IPS-18c (cell line): ENCODE results near the gene WDR47.
"Not testable (repeated sequence)": the region's sequence is repeated elsewhere in the genome, so short reads cannot be mapped to it uniquely, and the experiment has no call there.

Experiments used
- H3K4me3 ChIP-seq: 2 replicates; pipeline ENCODE4 v1.7.0; 2013; ENCODE audit warnings: low read depth, mild to moderate bottlenecking, low read length, moderate library complexity; ENCODE audit not compliant: insufficient read depth
- H3K9me3 ChIP-seq: one replicate; pipeline ENCODE4 v1.6.1; 2013; ENCODE audit warnings: mild to moderate bottlenecking, low read length, moderate library complexity; ENCODE audit not compliant: control insufficient read depth, insufficient read depth

Gene WDR47

DNA sequence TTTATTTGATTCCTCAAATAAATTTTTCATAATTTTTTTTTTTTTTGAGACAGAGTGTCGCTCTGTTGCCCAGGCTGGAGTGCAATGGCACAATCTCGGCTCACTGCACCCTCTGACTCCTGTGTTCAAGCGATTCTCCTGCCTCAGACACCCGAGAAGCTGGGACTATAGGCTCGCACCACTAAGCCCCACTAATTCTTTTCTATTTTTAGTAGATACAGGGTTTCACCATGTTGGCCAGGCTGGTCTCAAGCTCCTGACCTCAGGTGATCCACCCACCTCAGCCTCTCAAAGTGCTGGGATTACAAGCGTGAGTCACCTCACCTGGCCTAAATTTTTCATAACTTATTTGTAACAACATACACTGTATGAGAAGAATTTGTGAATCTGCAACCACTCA is 24.2 kb downstream of the WDR47 start:
- not testable (repeated sequence) for H3K9me3 ChIP-seq, H3K4me3 ChIP-seq

GRCh38 chr1:109017134-109017533 is 24.8 kb downstream of the WDR47 start:
- H3K4me3 ChIP-seq = no peak overlapping the region
- H3K9me3 ChIP-seq = no peaks in the 10 kb centered on the region

DNA sequence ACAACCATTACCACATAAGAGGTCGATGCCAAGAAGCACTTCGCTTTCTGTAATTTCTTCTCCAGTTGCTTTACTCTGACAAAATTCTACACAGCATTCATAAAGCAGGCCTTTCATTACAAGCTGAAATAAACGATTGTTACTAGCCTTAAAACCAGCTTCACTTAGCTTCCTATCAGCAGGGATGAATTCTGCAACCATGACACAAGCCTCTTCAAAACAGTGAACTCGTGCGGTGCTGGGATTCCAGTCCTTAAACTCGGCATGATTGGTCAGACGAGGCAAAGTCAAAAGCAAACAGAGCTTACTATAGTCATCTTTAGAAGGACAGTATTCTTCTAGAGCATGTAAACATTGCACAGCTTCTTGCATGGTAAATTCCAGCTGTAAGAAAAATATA is 30.6 kb downstream of the WDR47 start:
- H3K9me3 ChIP-seq = no peaks in the 10 kb centered on the region

DNA sequence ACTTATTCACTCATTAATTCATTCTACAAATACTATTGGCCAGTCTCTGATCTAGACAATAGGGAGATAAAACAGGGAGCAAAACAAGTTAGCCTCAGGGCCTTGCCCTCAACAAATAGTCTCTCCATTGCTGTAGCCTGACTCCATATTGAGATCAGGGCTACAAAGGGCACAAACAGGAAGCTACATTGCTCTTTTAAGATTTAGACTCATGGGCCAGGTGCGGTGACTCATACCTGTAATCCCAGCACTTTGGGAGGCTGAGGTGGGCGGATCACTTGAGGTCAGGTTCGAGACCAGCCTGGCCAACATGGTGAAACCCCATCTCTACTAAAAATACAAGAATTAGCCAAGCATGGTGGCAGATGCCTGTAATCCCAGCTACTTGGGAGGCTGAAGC is 45.3 kb downstream of the WDR47 start:
- not testable (repeated sequence) for H3K4me3 ChIP-seq

More for the DNA sequence above, 30.6 kb downstream of the WDR47 start:
- H3K4me3 ChIP-seq = no peak overlapping the region

DNA sequence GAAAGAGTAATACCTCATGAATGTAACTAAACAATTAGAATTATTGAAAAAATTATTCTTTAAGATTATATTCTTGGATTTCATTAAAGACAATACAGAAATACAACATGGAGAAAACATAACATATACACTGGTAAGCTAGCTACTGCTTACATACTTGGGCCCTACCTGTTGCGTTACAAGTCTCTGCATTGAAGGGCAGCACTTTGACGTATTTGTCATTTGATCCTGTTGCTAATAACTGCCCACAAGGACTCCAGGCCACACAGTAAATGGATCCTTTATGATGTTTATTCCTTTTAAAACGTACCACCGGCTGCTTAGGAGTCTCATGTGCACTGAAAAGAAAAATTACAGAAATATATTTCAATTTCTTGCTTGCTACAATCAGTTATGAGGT is 58.8 kb downstream of the WDR47 start:
- Histone ChIP-seq H3K9me3 (peaks cover 2% of the 10 kb centered on the region), H3K4me3 (no peak overlapping the region)

More for the DNA sequence above, 45.3 kb downstream of the WDR47 start:
- H3K9me3 ChIP-seq = not testable (repeated sequence)

DNA sequence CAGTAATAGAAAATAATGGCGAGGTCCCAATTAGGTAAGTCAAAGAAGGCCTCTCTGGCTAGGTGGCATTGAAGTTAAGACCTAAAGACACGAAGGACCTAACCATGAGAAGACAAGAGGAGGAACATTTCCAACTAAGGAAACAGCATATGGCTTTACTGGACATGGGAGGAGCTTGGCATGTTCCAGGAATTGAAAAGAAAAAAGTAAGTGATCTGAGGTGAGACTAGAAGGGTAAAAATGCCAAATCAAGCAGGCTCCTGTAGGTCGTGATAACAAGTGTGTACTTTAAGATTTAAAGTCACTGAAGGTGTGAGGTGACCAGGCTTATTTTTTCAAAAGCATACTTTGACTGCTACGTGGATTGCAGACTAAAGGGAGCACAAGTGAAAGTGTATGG is 65.2 kb downstream of the WDR47 start:
- Histone ChIP-seq H3K4me3 (no peak overlapping the region), H3K9me3 (peaks cover 2% of the 10 kb centered on the region)

- Histone ChIP-seq H3K4me3 (no peak overlapping the region), H3K9me3 (no peaks in the 10 kb centered on the region)
Measured at GRCh38 chr1:108972951-108973350, 69.0 kb downstream of the WDR47 start.

DNA sequence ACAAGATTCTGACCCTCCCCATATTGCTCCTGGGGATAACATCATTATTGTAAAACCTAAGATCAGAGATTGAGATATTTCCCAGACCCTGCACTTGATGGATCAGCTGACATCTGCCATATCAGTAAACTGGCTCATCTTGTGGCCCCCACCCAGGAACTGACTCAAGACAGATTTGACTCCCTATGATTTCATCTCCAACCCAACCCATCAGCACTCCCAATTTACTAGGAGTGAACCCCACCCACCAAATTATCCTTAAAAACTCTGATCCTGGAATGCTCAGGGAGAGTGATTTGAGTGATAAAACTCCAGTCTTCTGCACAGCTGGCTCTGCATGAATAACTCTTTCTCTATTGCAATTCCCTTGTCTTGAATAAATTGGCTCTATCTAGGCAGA is 72.6 kb downstream of the WDR47 start:
- H3K9me3 ChIP-seq = no peaks in the 10 kb centered on the region
- no peak overlapping the region for H3K4me3 ChIP-seq

DNA sequence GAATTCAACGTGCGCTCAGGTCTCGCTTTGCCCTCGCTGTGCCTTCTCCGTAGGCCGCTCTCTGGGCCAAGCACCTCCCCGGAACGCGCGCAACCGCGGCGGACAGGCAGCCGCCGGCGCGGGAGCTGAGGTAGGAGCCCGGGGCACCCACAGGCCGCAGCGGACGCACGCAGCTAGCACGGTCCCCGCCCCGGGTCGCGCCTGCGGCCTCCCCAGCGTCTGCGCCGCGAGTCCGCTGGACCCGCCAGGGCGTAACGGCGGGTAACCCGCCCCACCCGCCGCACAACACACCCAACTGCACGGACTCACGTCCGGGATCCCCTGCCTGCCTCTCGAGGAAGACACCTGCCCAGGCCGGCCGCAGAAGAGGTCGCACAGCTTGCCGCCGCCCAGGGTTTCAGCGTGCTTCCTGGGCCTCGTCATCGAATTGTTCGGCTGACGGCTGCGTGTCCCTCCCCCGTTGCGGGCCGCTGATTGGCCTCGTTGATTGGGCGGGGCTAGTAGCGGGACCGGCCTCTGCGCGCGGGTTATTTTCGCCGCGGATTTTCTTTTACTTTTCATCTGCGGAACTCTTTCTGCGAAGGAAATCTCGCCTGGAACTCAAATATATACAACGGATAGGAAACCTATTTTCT is 78.7 kb downstream of the WDR47 start, which contains the start of gene CLCC1:
Gene CLCC1, minus strand, starts transcription at position 433 of the 635 bp plus-strand sequence. CDS start 13,047 bp downstream, outside the sequence.
- H3K4me3 ChIP-seq = peak within 1 kb of the TSS; percentile 85
- H3K9me3 ChIP-seq = no peaks in the 10 kb centered on the region

DNA sequence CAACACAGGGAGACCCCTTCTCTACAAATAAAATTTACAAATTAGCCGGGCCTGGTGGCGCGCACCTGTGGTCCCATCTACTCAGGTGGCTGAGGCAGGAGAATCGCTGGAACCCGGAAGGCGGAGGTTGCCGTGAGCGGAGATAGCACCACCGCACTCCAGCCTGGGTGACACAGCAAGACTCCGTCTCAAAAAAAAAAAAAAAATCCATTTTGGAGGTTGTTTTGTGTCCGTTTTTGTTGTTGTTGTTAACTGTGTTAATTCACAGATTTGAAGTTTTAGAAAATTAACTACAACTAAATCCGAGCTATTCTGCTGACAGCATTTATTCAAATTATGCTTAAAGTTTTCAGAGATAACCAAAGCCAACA is 79.2 kb downstream of the WDR47 start:
- no peaks in the 10 kb centered on the region for H3K9me3 ChIP-seq
- peak overlapping the region; percentile 85 for H3K4me3 ChIP-seq

GRCh38 chr1:108961752-108962486 is 80.0 kb downstream of the WDR47 start:
- Histone ChIP-seq H3K9me3 (no peaks in the 10 kb centered on the region), H3K4me3 (peak overlapping the region; percentile 85)

- H3K4me3 ChIP-seq = no peak overlapping the region
- no peaks in the 10 kb centered on the region for H3K9me3 ChIP-seq
Measured at GRCh38 chr1:108961198-108961597, 80.7 kb downstream of the WDR47 start.

GRCh38 chr1:108960719-108961118 is 81.2 kb downstream of the WDR47 start:
- no peak overlapping the region for H3K4me3 ChIP-seq
- H3K9me3 ChIP-seq = no peaks in the 10 kb centered on the region

- no peaks in the 10 kb centered on the region for H3K9me3 ChIP-seq
- H3K4me3 ChIP-seq = no peak overlapping the region
Measured at GRCh38 chr1:108957888-108958287, 84.0 kb downstream of the WDR47 start.

DNA sequence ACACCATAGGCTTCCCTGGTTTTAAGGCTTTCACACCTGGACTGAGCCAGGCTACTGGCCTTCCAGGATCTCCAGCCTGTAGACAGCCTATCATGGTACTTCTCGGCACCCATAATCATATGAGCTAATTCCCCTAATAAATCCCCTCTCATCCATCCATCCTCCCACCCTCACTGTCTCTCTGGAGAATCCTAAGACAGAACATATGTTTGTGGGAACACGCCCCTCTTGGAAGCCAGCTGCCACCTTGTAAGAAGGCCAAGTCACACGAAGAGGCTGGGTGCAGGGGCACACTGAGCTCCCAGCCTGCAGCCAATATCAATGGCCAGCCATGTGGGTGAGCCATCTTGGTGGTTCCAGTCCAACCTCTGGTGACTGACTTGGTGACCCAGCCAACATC is 86.0 kb downstream of the WDR47 start:
- H3K4me3 ChIP-seq = no peak overlapping the region

GRCh38 chr1:108955111-108955510 is 86.8 kb downstream of the WDR47 start:
- Histone ChIP-seq H3K4me3 (no peak overlapping the region), H3K9me3 (no peaks in the 10 kb centered on the region)

More for the DNA sequence above, 86.0 kb downstream of the WDR47 start:
- H3K9me3 ChIP-seq = no peaks in the 10 kb centered on the region

DNA sequence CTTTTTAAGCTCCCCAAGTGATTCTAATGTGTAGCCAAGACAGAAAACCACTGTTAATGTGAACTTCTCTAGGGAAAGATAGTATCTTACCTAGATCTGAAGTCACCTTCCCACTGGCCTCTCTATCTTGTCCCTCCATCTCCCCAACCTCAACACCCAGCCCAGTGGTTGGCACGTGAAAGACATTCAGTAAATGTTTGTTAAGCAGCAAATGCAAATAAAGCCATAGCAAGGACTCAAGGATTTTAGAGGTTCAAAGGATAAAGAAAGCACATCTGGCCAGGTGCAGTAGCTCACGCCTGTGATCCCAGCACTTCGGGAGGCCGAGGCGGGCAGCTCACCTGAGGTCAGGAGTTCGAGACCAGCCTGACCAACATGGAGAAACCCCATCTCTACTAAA is 88.5 kb downstream of the WDR47 start:
- Histone ChIP-seq H3K9me3 (no peaks in the 10 kb centered on the region), H3K4me3 (no peak overlapping the region)

DNA sequence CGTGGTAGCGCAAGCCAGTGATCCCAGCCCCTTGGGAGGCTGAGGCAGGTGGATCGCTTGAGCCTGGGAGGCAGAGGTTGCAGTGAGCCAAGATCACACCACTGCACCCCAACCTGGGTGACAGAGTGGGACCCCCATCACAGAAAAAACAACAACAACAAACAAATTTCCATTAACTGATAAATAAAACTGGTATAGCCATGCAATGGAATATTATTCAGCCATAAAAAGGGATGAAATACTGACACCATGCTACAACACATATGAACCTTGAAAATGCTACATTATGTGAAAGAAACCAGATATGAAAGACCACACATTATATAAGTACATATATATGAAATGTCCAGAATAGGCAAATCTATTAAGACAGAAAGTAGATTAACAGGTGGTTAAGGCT is 90.7 kb downstream of the WDR47 start:
- H3K4me3 ChIP-seq = no peak overlapping the region

More for the DNA sequence above, 90.7 kb downstream of the WDR47 start:
- H3K9me3 ChIP-seq = no peaks in the 10 kb centered on the region
